HG02623 (cell line): ENCODE results near the gene WFDC1.
"Not testable (repeated sequence)": the region's sequence is repeated elsewhere in the genome, so short reads cannot be mapped to it uniquely, and the experiment has no call there.

ENCODE experiments used
- ATAC-seq: cut with Tn5 transposase; IDR thresholded peaks from one replicate; pipeline ENCODE4 v1.9.1; 2021; ENCODE audit warnings: moderate library complexity; ENCODE audit not compliant: unreplicated experiment

WFDC1 gene

GRCh38 chr16:84324434-84325262 is 30.0 kb downstream of the WFDC1 start:
- no peak for ATAC-seq

GRCh38 chr16:84326545-84326944 is 31.9 kb downstream of the WFDC1 start:
- no peak for ATAC-seq

- ATAC-seq: no peak
Observed at GRCh38 chr16:84327926-84328505, 33.3 kb downstream of the WFDC1 start.

GRCh38 chr16:84329016-84329415 is 34.3 kb downstream of the WFDC1 start:
- ATAC-seq: no peak

- ATAC-seq: no peak
Observed at GRCh38 chr16:84329843-84330684, 35.4 kb downstream of the WFDC1 start.

GRCh38 chr16:84330685-84331050 is 36.0 kb downstream of the WFDC1 start:
- no peak for ATAC-seq

- no peak for ATAC-seq
Observed at GRCh38 chr16:84331998-84332780, 37.5 kb downstream of the WFDC1 start.

GRCh38 chr16:84332975-84333684 is 38.5 kb downstream of the WFDC1 start:
- no peak for ATAC-seq

GRCh38 chr16:84334058-84334457 is 39.4 kb downstream of the WFDC1 start:
- no peak for ATAC-seq

GRCh38 chr16:84334482-84334881 is 39.8 kb downstream of the WFDC1 start:
- no peak for ATAC-seq

- not testable (repeated sequence) for ATAC-seq
Observed at GRCh38 chr16:84337236-84337635, 42.6 kb downstream of the WFDC1 start.

GRCh38 chr16:84339311-84339710 is 44.6 kb downstream of the WFDC1 start:
- ATAC-seq: no peak

GRCh38 chr16:84339766-84340165 is 45.1 kb downstream of the WFDC1 start:
- no peak for ATAC-seq

GRCh38 chr16:84340325-84341040 is 45.8 kb downstream of the WFDC1 start:
- no peak for ATAC-seq

GRCh38 chr16:84341528-84342295 is 47.0 kb downstream of the WFDC1 start:
- ATAC-seq: no peak

- not testable (repeated sequence) for ATAC-seq
Observed at GRCh38 chr16:84343800-84344199, 49.1 kb downstream of the WFDC1 start.

GRCh38 chr16:84344781-84345180 is 50.1 kb downstream of the WFDC1 start:
- ATAC-seq: no peak

GRCh38 chr16:84347161-84347560 is 52.5 kb downstream of the WFDC1 start:
- ATAC-seq: no peak

- no peak for ATAC-seq
Observed at GRCh38 chr16:84348386-84348888, 53.8 kb downstream of the WFDC1 start.
